IPS-18a (cell line): Measurements from ENCODE around the gene RORB.

ENCODE experiments used
- H3K27ac ChIP-seq: one replicate; pipeline ENCODE4 v1.5.1; 2013; ENCODE audit warnings: low read length
- H3K27me3 ChIP-seq: one replicate; pipeline ENCODE4 v1.6.1; 2013; ENCODE audit warnings: mild to moderate bottlenecking, low read length; ENCODE audit not compliant: control insufficient read depth, insufficient read depth
- H3K36me3 ChIP-seq: one replicate; pipeline ENCODE4 v1.6.1; 2013; ENCODE audit warnings: low read depth, low read length; ENCODE audit not compliant: control insufficient read depth
- H3K4me1 ChIP-seq: one replicate; pipeline ENCODE4 v1.6.1; 2013; ENCODE audit warnings: low read depth, low read length; ENCODE audit not compliant: control insufficient read depth
- H3K4me3 ChIP-seq: one replicate; pipeline ENCODE4 v1.5.1; 2013; ENCODE audit warnings: low read length
- H3K9ac ChIP-seq: one replicate; pipeline ENCODE4 v1.6.1; 2013; ENCODE audit warnings: mild to moderate bottlenecking, low read length, moderate library complexity
- H3K9me3 ChIP-seq: one replicate; pipeline ENCODE4 v1.6.1; 2013; ENCODE audit warnings: low read depth, low read length; ENCODE audit not compliant: control insufficient read depth

RORB gene

GRCh38 chr9:74666625-74667316 lies 169.6 kb downstream of the RORB start:
- Histone ChIP-seq H3K27me3 (no peaks in the 10 kb centered on the region), H3K4me1 (no peaks in the 10 kb centered on the region), H3K27ac (no peak overlapping the region), H3K9ac (no peak overlapping the region), H3K36me3 (no peaks in the 10 kb centered on the region), H3K9me3 (no peaks in the 10 kb centered on the region), H3K4me3 (no peak overlapping the region)

GRCh38 chr9:74672237-74672636 lies 175.1 kb downstream of the RORB start:
- H3K4me3 ChIP-seq = no peak overlapping the region
- no peak overlapping the region for H3K27ac ChIP-seq
- peaks cover 13% of the 10 kb centered on the region for H3K4me1 ChIP-seq
- no peaks in the 10 kb centered on the region for H3K27me3 ChIP-seq
- no peaks in the 10 kb centered on the region for H3K9me3 ChIP-seq
- H3K36me3 ChIP-seq = no peaks in the 10 kb centered on the region
- no peak overlapping the region for H3K9ac ChIP-seq

- H3K9ac ChIP-seq = no peak overlapping the region
- H3K27me3 ChIP-seq = no peaks in the 10 kb centered on the region
- no peaks in the 10 kb centered on the region for H3K36me3 ChIP-seq
- H3K9me3 ChIP-seq = no peaks in the 10 kb centered on the region
- H3K27ac ChIP-seq = no peak overlapping the region
- peaks cover 13% of the 10 kb centered on the region for H3K4me1 ChIP-seq
- H3K4me3 ChIP-seq = peak overlapping the region; percentile 15
Measured at GRCh38 chr9:74674077-74674476, 176.9 kb downstream of the RORB start.

GRCh38 chr9:74681906-74682305 lies 184.8 kb downstream of the RORB start:
- Histone ChIP-seq H3K4me3 (no peak overlapping the region), H3K27me3 (no peaks in the 10 kb centered on the region), H3K36me3 (no peaks in the 10 kb centered on the region), H3K9me3 (no peaks in the 10 kb centered on the region), H3K4me1 (no peaks in the 10 kb centered on the region), H3K9ac (no peak overlapping the region), H3K27ac (no peak overlapping the region)

GRCh38 chr9:74683322-74683721 lies 186.2 kb downstream of the RORB start:
- Histone ChIP-seq H3K27me3 (no peaks in the 10 kb centered on the region), H3K4me1 (no peaks in the 10 kb centered on the region), H3K36me3 (no peaks in the 10 kb centered on the region), H3K4me3 (no peak overlapping the region), H3K27ac (no peak overlapping the region), H3K9me3 (no peaks in the 10 kb centered on the region), H3K9ac (no peak overlapping the region)

- Histone ChIP-seq H3K9me3 (no peaks in the 10 kb centered on the region), H3K4me1 (no peaks in the 10 kb centered on the region), H3K27ac (no peak overlapping the region), H3K4me3 (no peak overlapping the region), H3K36me3 (no peaks in the 10 kb centered on the region), H3K9ac (no peak overlapping the region), H3K27me3 (no peaks in the 10 kb centered on the region)
Measured at GRCh38 chr9:74691058-74691457, 193.9 kb downstream of the RORB start.

- H3K4me3 ChIP-seq = no peak overlapping the region
- H3K27ac ChIP-seq = no peak overlapping the region
- H3K36me3 ChIP-seq = no peaks in the 10 kb centered on the region
- H3K9me3 ChIP-seq = no peaks in the 10 kb centered on the region
- H3K27me3 ChIP-seq = no peaks in the 10 kb centered on the region
- H3K9ac ChIP-seq = no peak overlapping the region
- H3K4me1 ChIP-seq = no peaks in the 10 kb centered on the region
Measured at GRCh38 chr9:74696520-74696919, 199.4 kb downstream of the RORB start.

GRCh38 chr9:74697535-74697934 lies 200.4 kb downstream of the RORB start:
- no peak overlapping the region for H3K27ac ChIP-seq
- no peaks in the 10 kb centered on the region for H3K27me3 ChIP-seq
- no peaks in the 10 kb centered on the region for H3K4me1 ChIP-seq
- H3K4me3 ChIP-seq = no peak overlapping the region
- H3K9me3 ChIP-seq = no peaks in the 10 kb centered on the region
- H3K36me3 ChIP-seq = no peaks in the 10 kb centered on the region
- H3K9ac ChIP-seq = no peak overlapping the region

- no peak overlapping the region for H3K27ac ChIP-seq
- H3K4me1 ChIP-seq = no peaks in the 10 kb centered on the region
- no peak overlapping the region for H3K4me3 ChIP-seq
- H3K27me3 ChIP-seq = no peaks in the 10 kb centered on the region
- no peaks in the 10 kb centered on the region for H3K36me3 ChIP-seq
- no peaks in the 10 kb centered on the region for H3K9me3 ChIP-seq
- no peak overlapping the region for H3K9ac ChIP-seq
Measured at GRCh38 chr9:74711341-74711740, 214.2 kb downstream of the RORB start.

GRCh38 chr9:74718709-74719108 lies 221.6 kb downstream of the RORB start:
- no peak overlapping the region for H3K4me3 ChIP-seq
- no peak overlapping the region for H3K9ac ChIP-seq
- H3K9me3 ChIP-seq = no peaks in the 10 kb centered on the region
- H3K4me1 ChIP-seq = no peaks in the 10 kb centered on the region
- H3K27ac ChIP-seq = no peak overlapping the region
- H3K36me3 ChIP-seq = no peaks in the 10 kb centered on the region
- no peaks in the 10 kb centered on the region for H3K27me3 ChIP-seq

- H3K4me3 ChIP-seq = no peak overlapping the region
Measured at GRCh38 chr9:74719306-74719705, 222.2 kb downstream of the RORB start.

More at GRCh38 chr9:74719306-74719705, 222.2 kb downstream of the RORB start:
- Histone ChIP-seq H3K9me3 (no peaks in the 10 kb centered on the region), H3K36me3 (no peaks in the 10 kb centered on the region), H3K27ac (no peak overlapping the region), H3K4me1 (no peaks in the 10 kb centered on the region), H3K27me3 (no peaks in the 10 kb centered on the region), H3K9ac (no peak overlapping the region)
